ENCODE results near the gene P2RY6. TPM values are rescaled to one million over a fixed set of nuclear protein-coding genes. Genes with fewer than 3 reads are reported as not detected.

P2RY6 gene
- total and polyA plus RNA-seq, 2 experiments from 2014 or later, result 2.6 to 8.9 TPM

DNA sequence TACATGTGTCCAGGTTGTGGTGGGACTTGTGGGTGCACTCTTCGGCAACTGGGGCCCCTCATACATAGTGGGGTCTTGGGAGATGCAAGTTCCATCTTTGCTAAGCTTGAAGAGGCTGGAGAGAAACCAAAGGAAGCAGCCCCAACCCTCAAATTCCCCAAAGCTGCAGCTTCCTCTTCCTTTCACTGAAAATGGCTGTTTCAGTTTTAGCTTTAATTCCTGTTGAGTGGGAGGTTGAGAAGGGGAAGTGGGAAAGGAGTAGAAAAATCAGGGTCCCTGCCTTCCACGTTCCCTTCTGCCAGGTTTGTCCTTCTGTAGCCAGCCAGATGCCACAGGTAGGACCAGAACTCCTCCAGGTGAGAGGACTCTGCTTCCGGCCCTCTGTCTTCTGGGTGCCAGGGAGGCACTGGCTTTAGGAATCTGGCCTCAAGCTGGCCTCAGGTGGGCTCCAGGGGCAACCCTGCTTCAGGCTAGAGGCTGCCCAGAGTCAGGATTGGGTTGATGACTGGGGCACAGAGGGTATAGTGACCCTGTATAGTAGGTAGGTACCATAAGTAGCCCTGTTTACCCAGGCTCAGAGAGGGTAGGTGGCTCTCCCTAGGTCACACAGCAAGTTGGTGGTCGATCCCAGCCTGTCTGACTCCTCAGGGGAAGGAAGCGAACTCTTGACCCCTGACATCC is 16.2 kb downstream of the P2RY6 start:
- Histone ChIP-seq H3K4me3 (no peak overlapping the region), H3K36me3 (replicated peaks; ENCODE audit: insufficient read depth, low read depth) (no peaks in the 10 kb centered on the region), H3K79me2 (no peaks in the 10 kb centered on the region), H3K4me1 (ENCODE audit: insufficient read depth) (peaks cover 13% of the 10 kb centered on the region), H3K9me3 (ENCODE audit: low read depth) (no peaks in the 10 kb centered on the region), H2AFZ (no peak overlapping the region), H3K27ac (peak overlapping the region; percentile 52), H3K27me3 (no peaks in the 10 kb centered on the region), H3K4me2 (no peak overlapping the region), H3K9me2 (replicated peaks; ENCODE audit: insufficient read depth) (no peaks in the 10 kb centered on the region), H4K20me1 (ENCODE audit: insufficient read depth, poor library complexity, severe bottlenecking) (no peaks in the 10 kb centered on the region)
- no peak for DNase-seq (ENCODE audit: low spot score)
- TF ChIP-seq, protein P1, sequence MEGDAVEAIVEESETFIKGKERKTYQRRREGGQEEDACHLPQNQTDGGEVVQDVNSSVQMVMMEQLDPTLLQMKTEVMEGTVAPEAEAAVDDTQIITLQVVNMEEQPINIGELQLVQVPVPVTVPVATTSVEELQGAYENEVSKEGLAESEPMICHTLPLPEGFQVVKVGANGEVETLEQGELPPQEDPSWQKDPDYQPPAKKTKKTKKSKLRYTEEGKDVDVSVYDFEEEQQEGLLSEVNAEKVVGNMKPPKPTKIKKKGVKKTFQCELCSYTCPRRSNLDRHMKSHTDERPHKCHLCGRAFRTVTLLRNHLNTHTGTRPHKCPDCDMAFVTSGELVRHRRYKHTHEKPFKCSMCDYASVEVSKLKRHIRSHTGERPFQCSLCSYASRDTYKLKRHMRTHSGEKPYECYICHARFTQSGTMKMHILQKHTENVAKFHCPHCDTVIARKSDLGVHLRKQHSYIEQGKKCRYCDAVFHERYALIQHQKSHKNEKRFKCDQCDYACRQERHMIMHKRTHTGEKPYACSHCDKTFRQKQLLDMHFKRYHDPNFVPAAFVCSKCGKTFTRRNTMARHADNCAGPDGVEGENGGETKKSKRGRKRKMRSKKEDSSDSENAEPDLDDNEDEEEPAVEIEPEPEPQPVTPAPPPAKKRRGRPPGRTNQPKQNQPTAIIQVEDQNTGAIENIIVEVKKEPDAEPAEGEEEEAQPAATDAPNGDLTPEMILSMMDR (IDR thresholded peaks at IDR 0.05; ENCODE audit: poor library complexity), result no peak
- TF ChIP-seq EZH2phosphoT487 (IDR thresholded peaks at IDR 0.05; ENCODE audit: low read depth, severe bottlenecking, unreplicated experiment) (no peak), EZH2 (IDR thresholded peaks at IDR 0.05; ENCODE audit: borderline replicate concordance) (no peak)
- 80% methylated on average over 5 of the region's 5 CpGs for WGBS (ENCODE audit: low lambda C conversion rate, missing lambda C conversion rate)

DNA sequence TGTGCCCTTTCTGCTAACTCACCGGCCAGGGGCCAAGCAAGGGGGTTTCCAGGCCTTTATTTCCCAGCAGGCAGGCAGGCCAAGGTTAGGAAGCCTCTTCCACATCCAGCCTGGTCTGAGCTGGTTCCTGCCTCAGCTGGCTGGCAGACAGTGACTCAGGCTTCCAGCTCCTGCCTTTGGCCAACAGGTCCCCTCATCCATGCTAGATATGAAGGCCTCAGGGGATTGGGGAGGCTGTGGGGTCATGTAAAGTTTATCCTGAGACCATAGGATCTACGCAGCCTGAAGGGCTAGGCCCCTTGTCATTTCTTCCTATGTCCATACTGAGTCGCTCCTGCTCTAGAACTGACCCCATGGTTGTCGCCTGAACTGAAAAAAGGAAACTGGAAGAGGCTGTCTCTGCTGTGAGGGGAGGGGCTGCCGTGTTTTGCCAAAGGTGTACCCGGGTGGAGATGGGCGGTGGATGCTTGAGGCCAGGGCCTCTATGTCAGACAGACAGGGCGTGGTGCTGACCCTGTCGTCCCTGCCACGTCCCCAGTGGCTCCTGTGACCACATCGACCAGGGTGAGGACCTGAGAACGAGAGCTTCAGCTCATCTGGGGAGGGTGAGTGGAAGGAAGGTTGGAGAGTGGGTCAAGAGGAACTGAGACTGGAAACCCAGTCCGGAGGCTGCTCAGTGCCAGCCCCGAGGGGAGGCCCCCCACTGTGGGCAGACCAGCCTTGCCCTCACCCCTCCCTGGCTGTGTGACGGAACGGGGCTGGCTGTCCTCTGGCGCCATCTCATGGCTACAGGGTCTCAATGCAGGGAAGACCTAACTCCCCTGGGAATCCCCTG is 17.0 kb downstream of the P2RY6 start:
- Histone ChIP-seq H2AFZ (peak overlapping the region; percentile 49), H3K4me1 (ENCODE audit: insufficient read depth) (peaks cover 13% of the 10 kb centered on the region)

DNA sequence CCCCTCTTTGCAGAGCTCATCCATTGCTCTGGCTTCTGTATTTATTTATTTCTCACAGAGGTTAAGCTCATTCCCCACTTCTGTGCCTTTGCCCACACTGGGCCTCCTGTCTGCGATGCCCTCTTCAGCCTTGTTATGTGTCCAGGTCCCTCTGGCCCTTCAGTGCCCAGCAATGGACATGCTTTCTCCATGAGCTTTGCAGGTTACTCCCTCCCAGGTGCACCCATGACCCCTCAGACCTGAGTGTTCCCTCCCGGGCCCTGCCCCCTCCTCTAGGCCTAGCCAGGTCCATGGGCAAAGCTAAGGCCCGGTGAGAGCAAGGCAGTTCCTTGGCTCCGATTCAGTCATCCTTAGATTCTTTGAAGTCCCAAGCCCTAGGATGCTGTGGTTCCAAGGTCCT is 18.4 kb downstream of the P2RY6 start:
- no peaks in the 10 kb centered on the region for H3K36me3 ChIP-seq (replicated peaks; ENCODE audit: insufficient read depth, low read depth)
- H3K4me1 ChIP-seq (ENCODE audit: insufficient read depth), result peaks cover 13% of the 10 kb centered on the region
- H3K79me2 ChIP-seq, result no peaks in the 10 kb centered on the region
- H3K27me3 ChIP-seq, result no peaks in the 10 kb centered on the region
- H2AFZ ChIP-seq, result no peak overlapping the region
- no peaks in the 10 kb centered on the region for H4K20me1 ChIP-seq (ENCODE audit: insufficient read depth, poor library complexity, severe bottlenecking)
- H3K9me3 ChIP-seq (ENCODE audit: low read depth), result no peaks in the 10 kb centered on the region
- WGBS (ENCODE audit: low lambda C conversion rate, missing lambda C conversion rate), result 94% methylated on average over 4 of the region's 4 CpGs
- no peak for DNase-seq (ENCODE audit: low spot score)
- no peak overlapping the region for H3K27ac ChIP-seq
- H3K4me3 ChIP-seq, result no peak overlapping the region
- TF ChIP-seq, protein P1 (IDR thresholded peaks at IDR 0.05; ENCODE audit: poor library complexity), result no peak
- no peak for TF ChIP-seq EZH2phosphoT487 (IDR thresholded peaks at IDR 0.05; ENCODE audit: low read depth, severe bottlenecking, unreplicated experiment)
- no peak for TF ChIP-seq EZH2 (IDR thresholded peaks at IDR 0.05; ENCODE audit: borderline replicate concordance)
- no peaks in the 10 kb centered on the region for H3K9me2 ChIP-seq (replicated peaks; ENCODE audit: insufficient read depth)
- no peak overlapping the region for H3K4me2 ChIP-seq

More for the DNA sequence above, 17.0 kb downstream of the P2RY6 start:
- no peaks in the 10 kb centered on the region for H3K36me3 ChIP-seq (replicated peaks; ENCODE audit: insufficient read depth, low read depth)
- H3K4me2 ChIP-seq, result peak overlapping the region; percentile 63
- H3K79me2 ChIP-seq, result no peaks in the 10 kb centered on the region
- H3K4me3 ChIP-seq, result no peak overlapping the region
- no peaks in the 10 kb centered on the region for H3K9me3 ChIP-seq (ENCODE audit: low read depth)
- 33% methylated on average over 16 of the region's 17 CpGs for WGBS (ENCODE audit: low lambda C conversion rate, missing lambda C conversion rate)
- no peaks in the 10 kb centered on the region for H4K20me1 ChIP-seq (ENCODE audit: insufficient read depth, poor library complexity, severe bottlenecking)
- TF ChIP-seq EZH2 (IDR thresholded peaks at IDR 0.05; ENCODE audit: borderline replicate concordance) (no peak), EZH2phosphoT487 (IDR thresholded peaks at IDR 0.05; ENCODE audit: low read depth, severe bottlenecking, unreplicated experiment) (no peak)
- TF ChIP-seq, protein P1 (IDR thresholded peaks at IDR 0.05; ENCODE audit: poor library complexity), result peak; percentile 93
- no peaks in the 10 kb centered on the region for H3K27me3 ChIP-seq
- DNase-seq (ENCODE audit: low spot score), result peak; percentile 85
- H3K27ac ChIP-seq, result peak overlapping the region; percentile 52
- H3K9me2 ChIP-seq (replicated peaks; ENCODE audit: insufficient read depth), result no peaks in the 10 kb centered on the region
